ENCODE measurements around the gene TNXB.

The TNXB gene

GRCh38 chr6:32096394-32097258, 12.5 kb downstream of the TNXB start:
- Histone ChIP-seq H3K4me2 (ENCODE audit: low read length) (no peak overlapping the region), H3K27ac (ENCODE audit: low read depth, low read length, poor library complexity, severe bottlenecking) (no peak overlapping the region), H3K4me1 (ENCODE audit: insufficient read depth, low read length, severe bottlenecking) (no peaks in the 10 kb centered on the region), H2AFZ (ENCODE audit: low read length) (no peak overlapping the region), H3K79me2 (ENCODE audit: insufficient read depth, low read length) (no peaks in the 10 kb centered on the region), H3K9me3 (ENCODE audit: low read length) (no peaks in the 10 kb centered on the region), H3K9ac (ENCODE audit: low read length) (no peak overlapping the region), H3K9me2 (ENCODE audit: low read depth, low read length) (no peaks in the 10 kb centered on the region), H3K27me3 (ENCODE audit: insufficient read depth, low read length) (no peaks in the 10 kb centered on the region; the same call in none of the 2 replicates), H4K20me1 (ENCODE audit: insufficient read depth, low read length) (no peaks in the 10 kb centered on the region), H3K36me3 (ENCODE audit: insufficient read depth, low read length) (no peaks in the 10 kb centered on the region), H3F3A (ENCODE audit: insufficient read depth, low read length) (no peaks in the 10 kb centered on the region), H3K4me3 (ENCODE audit: low read depth, low read length, poor library complexity, severe bottlenecking) (no peak overlapping the region)
- TF ChIP-seq EZH2 (IDR thresholded peaks at IDR 0.05; ENCODE audit: borderline replicate concordance, low read length): no peak
- no peak for TF ChIP-seq CTCF (IDR thresholded peaks at IDR 0.05; ENCODE audit: low read length)

- Histone ChIP-seq H3K9me2 (ENCODE audit: low read depth, low read length) (no peaks in the 10 kb centered on the region), H3K9me3 (ENCODE audit: low read length) (no peaks in the 10 kb centered on the region), H3F3A (ENCODE audit: insufficient read depth, low read length) (no peaks in the 10 kb centered on the region), H3K4me3 (ENCODE audit: low read depth, low read length, poor library complexity, severe bottlenecking) (no peak overlapping the region), H3K9ac (ENCODE audit: low read length) (no peak overlapping the region), H3K4me2 (ENCODE audit: low read length) (no peak overlapping the region), H3K27ac (ENCODE audit: low read depth, low read length, poor library complexity, severe bottlenecking) (no peak overlapping the region), H3K4me1 (ENCODE audit: insufficient read depth, low read length, severe bottlenecking) (no peaks in the 10 kb centered on the region), H3K27me3 (ENCODE audit: insufficient read depth, low read length) (no peaks in the 10 kb centered on the region; the same call in none of the 2 replicates), H2AFZ (ENCODE audit: low read length) (no peak overlapping the region), H4K20me1 (ENCODE audit: insufficient read depth, low read length) (no peaks in the 10 kb centered on the region), H3K36me3 (ENCODE audit: insufficient read depth, low read length) (no peaks in the 10 kb centered on the region), H3K79me2 (ENCODE audit: insufficient read depth, low read length) (no peaks in the 10 kb centered on the region)
- TF ChIP-seq EZH2 (IDR thresholded peaks at IDR 0.05; ENCODE audit: borderline replicate concordance, low read length) (no peak), CTCF (IDR thresholded peaks at IDR 0.05; ENCODE audit: low read length) (no peak)
Measured at GRCh38 chr6:32096087-32096393, 13.1 kb downstream of the TNXB start.

- Histone ChIP-seq H3K9ac (ENCODE audit: low read length) (no peak overlapping the region), H3K27ac (ENCODE audit: low read depth, low read length, poor library complexity, severe bottlenecking) (no peak overlapping the region), H3K36me3 (ENCODE audit: insufficient read depth, low read length) (no peaks in the 10 kb centered on the region), H3K4me3 (ENCODE audit: low read depth, low read length, poor library complexity, severe bottlenecking) (no peak overlapping the region), H3K9me3 (ENCODE audit: low read length) (no peaks in the 10 kb centered on the region), H3K27me3 (ENCODE audit: insufficient read depth, low read length) (no peaks in the 10 kb centered on the region; the same call in none of the 2 replicates), H4K20me1 (ENCODE audit: insufficient read depth, low read length) (no peaks in the 10 kb centered on the region), H3K9me2 (ENCODE audit: low read depth, low read length) (no peaks in the 10 kb centered on the region), H3K4me2 (ENCODE audit: low read length) (no peak overlapping the region), H3K4me1 (ENCODE audit: insufficient read depth, low read length, severe bottlenecking) (no peaks in the 10 kb centered on the region), H3F3A (ENCODE audit: insufficient read depth, low read length) (no peaks in the 10 kb centered on the region), H2AFZ (ENCODE audit: low read length) (no peak overlapping the region), H3K79me2 (ENCODE audit: insufficient read depth, low read length) (no peaks in the 10 kb centered on the region)
- no peak for TF ChIP-seq EZH2 (IDR thresholded peaks at IDR 0.05; ENCODE audit: borderline replicate concordance, low read length)
- TF ChIP-seq CTCF (IDR thresholded peaks at IDR 0.05; ENCODE audit: low read length): no peak
Measured at GRCh38 chr6:32095338-32096086, 13.6 kb downstream of the TNXB start.
